ENCODE results near the gene SPHK2. TPM values are rescaled to one million over a fixed set of nuclear protein-coding genes. Genes with fewer than 3 reads are reported as not detected.
"Not testable (repeated sequence)": the region's sequence is repeated elsewhere in the genome, so short reads cannot be mapped to it uniquely, and the experiment has no call there.

SPHK2 gene
- total RNA-seq, 2 experiments from 2014 or later: 14.1 to 15.3 TPM

DNA sequence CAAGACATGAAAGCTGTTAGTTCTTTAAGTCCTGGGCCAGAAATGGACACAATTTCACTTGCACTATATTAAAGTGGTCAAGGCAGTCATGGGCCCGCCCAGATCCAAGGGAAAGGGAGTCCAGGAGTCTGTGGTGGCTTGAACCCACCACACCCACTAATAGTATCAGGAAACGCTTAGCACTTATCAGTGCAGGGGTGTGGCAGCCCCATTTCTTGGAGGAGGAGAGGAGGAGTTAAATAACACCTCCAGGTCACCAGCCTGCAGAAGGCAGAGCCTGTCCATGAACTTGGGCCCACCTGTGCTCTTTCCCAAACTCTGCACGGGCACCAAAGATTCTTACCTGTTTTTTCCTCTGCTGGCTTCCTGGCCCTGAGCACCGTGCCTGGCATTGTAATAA is 58.9 kb downstream of the SPHK2 start:
- CTCF ChIA-PET: no interaction called here
- Mint-ChIP-seq H3K4me1 (ENCODE audit: low read depth) (peaks cover 7% of the 10 kb centered on the region), H3K36me3 (ENCODE audit: low read depth) (no peaks in the 10 kb centered on the region), H3K27ac (no peak overlapping the region), H3K4me3 (no peak overlapping the region), H3K27me3 (no peaks in the 10 kb centered on the region), H3K9me3 (no peaks in the 10 kb centered on the region)
- Histone ChIP-seq H3K9me3 (ENCODE audit: control insufficient read depth in 1 of 2, insufficient read depth in 1 of 2, low read length in 2 of 2) (no peaks in the 10 kb centered on the region), H3K36me3 (ENCODE audit: insufficient read depth, low read length) (no peaks in the 10 kb centered on the region), H3K27ac (ENCODE audit: low read depth in 1 of 2, low read length in 2 of 2) (no peak overlapping the region), H3K27me3 (ENCODE audit: control insufficient read depth in 1 of 2, insufficient read depth in 2 of 2, low read length in 2 of 2) (no peaks in the 10 kb centered on the region), H3K4me3 (ENCODE audit: low read length) (no peak overlapping the region), H3K4me1 (ENCODE audit: insufficient read depth, low read length) (peaks cover 9% of the 10 kb centered on the region)
- ATAC-seq (ENCODE audit: poor library complexity) (no peak), DNase-seq (no peak)
- intact Hi-C loops (cut with DNase I, micrococcal nuclease): loop anchor here in 1 of 2 experiments (5.0 kb wide), 2 partner anchors 34 to 41 kb away; partner anchors contain the start of gene DBP
- POLR2A ChIA-PET: no interaction called here
- TF ChIP-seq, protein P1, sequence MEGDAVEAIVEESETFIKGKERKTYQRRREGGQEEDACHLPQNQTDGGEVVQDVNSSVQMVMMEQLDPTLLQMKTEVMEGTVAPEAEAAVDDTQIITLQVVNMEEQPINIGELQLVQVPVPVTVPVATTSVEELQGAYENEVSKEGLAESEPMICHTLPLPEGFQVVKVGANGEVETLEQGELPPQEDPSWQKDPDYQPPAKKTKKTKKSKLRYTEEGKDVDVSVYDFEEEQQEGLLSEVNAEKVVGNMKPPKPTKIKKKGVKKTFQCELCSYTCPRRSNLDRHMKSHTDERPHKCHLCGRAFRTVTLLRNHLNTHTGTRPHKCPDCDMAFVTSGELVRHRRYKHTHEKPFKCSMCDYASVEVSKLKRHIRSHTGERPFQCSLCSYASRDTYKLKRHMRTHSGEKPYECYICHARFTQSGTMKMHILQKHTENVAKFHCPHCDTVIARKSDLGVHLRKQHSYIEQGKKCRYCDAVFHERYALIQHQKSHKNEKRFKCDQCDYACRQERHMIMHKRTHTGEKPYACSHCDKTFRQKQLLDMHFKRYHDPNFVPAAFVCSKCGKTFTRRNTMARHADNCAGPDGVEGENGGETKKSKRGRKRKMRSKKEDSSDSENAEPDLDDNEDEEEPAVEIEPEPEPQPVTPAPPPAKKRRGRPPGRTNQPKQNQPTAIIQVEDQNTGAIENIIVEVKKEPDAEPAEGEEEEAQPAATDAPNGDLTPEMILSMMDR (IDR thresholded peaks at IDR 0.05): no peak

DNA sequence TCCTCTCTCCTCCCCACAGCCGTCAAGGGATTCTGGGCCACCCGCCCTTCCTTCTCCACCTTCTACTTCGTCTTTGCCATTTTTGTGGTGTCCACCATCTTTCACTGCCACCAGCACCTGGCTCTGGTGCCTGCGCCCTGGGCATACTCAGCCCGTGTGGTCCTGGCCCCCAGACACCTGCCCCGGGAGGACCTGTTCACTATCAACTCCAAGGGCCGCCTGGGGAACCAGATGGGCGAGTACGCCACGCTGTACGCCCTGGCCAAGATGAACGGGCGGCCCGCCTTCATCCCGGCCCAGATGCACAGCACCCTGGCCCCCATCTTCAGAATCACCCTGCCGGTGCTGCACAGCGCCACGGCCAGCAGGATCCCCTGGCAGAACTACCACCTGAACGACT is 60.7 kb downstream of the SPHK2 start:
- H3K4me1 ChIP-seq (ENCODE audit: insufficient read depth, low read length); H3K4me1 Mint-ChIP-seq (ENCODE audit: low read depth); intact Hi-C loops (cut with DNase I, micrococcal nuclease); H3K27me3 Mint-ChIP-seq; H3K4me3 ChIP-seq (ENCODE audit: low read length); CTCF ChIA-PET; H3K27ac ChIP-seq (ENCODE audit: low read depth in 1 of 2, low read length in 2 of 2); H3K4me3 Mint-ChIP-seq; H3K27me3 ChIP-seq (ENCODE audit: control insufficient read depth in 1 of 2, insufficient read depth in 2 of 2, low read length in 2 of 2); H3K36me3 Mint-ChIP-seq (ENCODE audit: low read depth); H3K9me3 ChIP-seq (ENCODE audit: control insufficient read depth in 1 of 2, insufficient read depth in 1 of 2, low read length in 2 of 2); H3K27ac Mint-ChIP-seq; H3K9me3 Mint-ChIP-seq; POLR2A ChIA-PET; DNase-seq; ATAC-seq (ENCODE audit: poor library complexity); H3K36me3 ChIP-seq (ENCODE audit: insufficient read depth, low read length): not testable (repeated sequence)

Other genes starting within 250 kb of the SPHK2 start
- gene KDELR1, start 228.0 kb upstream of the SPHK2 start, total RNA-seq: 10 to 100 TPM; 32.2 to 39.6 TPM
- gene GRIN2D, start 225.8 kb upstream of the SPHK2 start, total RNA-seq: under 1 TPM in 1 of 2 experiments, not detected in 1; 0.06 TPM
- gene GRWD1, start 173.5 kb upstream of the SPHK2 start, total RNA-seq: 10 to 100 TPM; 21.4 to 21.7 TPM
- 1 to 10 TPM; 1.7 to 2.0 TPM for gene KCNJ14, start 163.9 kb upstream of the SPHK2 start, total RNA-seq
- 10 to 100 TPM; 23.4 to 25.3 TPM for gene CYTH2, start 150.1 kb upstream of the SPHK2 start, total RNA-seq
- gene LMTK3, start 107.7 kb upstream of the SPHK2 start, total RNA-seq: 10 to 100 TPM; 15.6 to 18.9 TPM
- not detected for gene SULT2B1, start 67.3 kb upstream of the SPHK2 start, total RNA-seq
- not detected for gene SPACA4, start 12.8 kb upstream of the SPHK2 start, total RNA-seq
- gene FAM83E, start 4.4 kb upstream of the SPHK2 start, total RNA-seq: 1 to 10 TPM; 1.6 to 2.6 TPM
- gene RPL18, start 328 bp upstream of the SPHK2 start, total RNA-seq: 1,000 to 10,000 TPM; 2,820 to 2,913 TPM
- gene DBP, start 17.9 kb downstream of the SPHK2 start, total RNA-seq: 10 to 100 TPM; 48.3 to 55.6 TPM
- gene CA11, start 26.7 kb downstream of the SPHK2 start, total RNA-seq: 10 to 100 TPM; 11.0 to 12.4 TPM
- gene NTN5, start 53.5 kb downstream of the SPHK2 start, total RNA-seq: 1 to 10 TPM; 2.7 to 3.0 TPM
- not detected for gene FUT2, start 76.5 kb downstream of the SPHK2 start, total RNA-seq
- gene MAMSTR, start 100.2 kb downstream of the SPHK2 start, total RNA-seq: under 1 TPM; 0.47 to 0.50 TPM
- gene RASIP1, start 121.1 kb downstream of the SPHK2 start, total RNA-seq: under 1 TPM; 0.55 to 0.56 TPM
- gene IZUMO1, start 127.4 kb downstream of the SPHK2 start, total RNA-seq: not detected
- not detected for gene FUT1, start 133.1 kb downstream of the SPHK2 start, total RNA-seq
- gene FGF21, start 136.0 kb downstream of the SPHK2 start, total RNA-seq: not detected
- gene BCAT2, start 191.5 kb downstream of the SPHK2 start, total RNA-seq: 10 to 100 TPM; 10.5 to 11.0 TPM
- gene HSD17B14, start 217.0 kb downstream of the SPHK2 start, total RNA-seq: 1 to 10 TPM in 1 of 2 experiments, under 1 TPM in 1; 0.93 to 1.3 TPM
- gene PLEKHA4, start 249.1 kb downstream of the SPHK2 start, total RNA-seq: 1 to 10 TPM; 1.4 to 2.7 TPM

Measured in CD4-positive, alpha-beta T cell (primary cell).